Measurements from ENCODE around the gene ADCY10. TPM values are rescaled to one million over a fixed set of nuclear protein-coding genes. Genes with fewer than 3 reads are reported as not detected.

ADCY10 gene
- total and polyA plus RNA-seq, 9 of the 15 experiments (the other 6 are each of a cell fraction or from before 2014, with no cell fraction given) = 0.08 to 0.86 (median 0.22) TPM

GRCh38 chr1:167936930-167937708 is 23.2 kb upstream of the ADCY10 start, which contains the start of gene MPC2 (continued):
- TF ChIP-seq ZBTB40 (IDR thresholded peaks at IDR 0.05) (no peak), ZBTB40 (CRISPR knock-in tag; IDR thresholded peaks at IDR 0.05) (no peak), SOX6 (IDR thresholded peaks at IDR 0.05) (peak; percentile 50; the same call in 1 of the 2 replicates), ZBTB17 (CRISPR knock-in tag; IDR thresholded peaks at IDR 0.05) (no peak), ZNF717 (CRISPR knock-in tag; IDR thresholded peaks at IDR 0.05) (no peak), ZNF280A (IDR thresholded peaks at IDR 0.05; ENCODE audit: low read depth, partially characterized antibody) (no peak), HOXB6 (CRISPR knock-in tag; IDR thresholded peaks at IDR 0.05; ENCODE audit: borderline replicate concordance) (no peak), NR0B1 (IDR thresholded peaks at IDR 0.05; ENCODE audit: partially characterized antibody) (no peak), YY1 (IDR thresholded peaks at IDR 0.05; ENCODE audit: borderline replicate concordance in 1 of 3, control insufficient read depth in 1 of 3, extremely low read depth in 1 of 3, insufficient read depth in 3 of 3, insufficient read length in 1 of 3, insufficient replicate concordance in 2 of 3, low read depth in 1 of 3, low read length in 2 of 3) (peak in 2 of 3 experiments; percentile 6 to 30), BRF1 (IDR thresholded peaks at IDR 0.05; ENCODE audit: borderline replicate concordance, extremely low read depth, insufficient read length) (no peak), STAT6 (CRISPR knock-in tag; IDR thresholded peaks at IDR 0.05) (no peak)
